B cell (primary cell): ENCODE results near the gene ATAT1.

Experiments used
- EZH2 ChIP-seq: IDR thresholded peaks from 2 replicates; pipeline ENCODE4 v1.6.1; 2012; ENCODE audit warnings: borderline replicate concordance, low read depth, mild to moderate bottlenecking, moderate library complexity, low read length; ENCODE audit not compliant: insufficient read depth, poor library complexity, severe bottlenecking
- TF ChIP-seq, protein P1 (sequence below): fragments of 200-600 bp; IDR thresholded peaks from one replicate; pipeline ENCODE4 v1.8.0; 2022; ENCODE audit warnings: antibody characterized with exemption, mild to moderate bottlenecking

GRCh38 chr6:30647242-30648116, 20.8 kb downstream of the ATAT1 start:
- TF ChIP-seq EZH2, result no peak
- TF ChIP-seq, protein P1, sequence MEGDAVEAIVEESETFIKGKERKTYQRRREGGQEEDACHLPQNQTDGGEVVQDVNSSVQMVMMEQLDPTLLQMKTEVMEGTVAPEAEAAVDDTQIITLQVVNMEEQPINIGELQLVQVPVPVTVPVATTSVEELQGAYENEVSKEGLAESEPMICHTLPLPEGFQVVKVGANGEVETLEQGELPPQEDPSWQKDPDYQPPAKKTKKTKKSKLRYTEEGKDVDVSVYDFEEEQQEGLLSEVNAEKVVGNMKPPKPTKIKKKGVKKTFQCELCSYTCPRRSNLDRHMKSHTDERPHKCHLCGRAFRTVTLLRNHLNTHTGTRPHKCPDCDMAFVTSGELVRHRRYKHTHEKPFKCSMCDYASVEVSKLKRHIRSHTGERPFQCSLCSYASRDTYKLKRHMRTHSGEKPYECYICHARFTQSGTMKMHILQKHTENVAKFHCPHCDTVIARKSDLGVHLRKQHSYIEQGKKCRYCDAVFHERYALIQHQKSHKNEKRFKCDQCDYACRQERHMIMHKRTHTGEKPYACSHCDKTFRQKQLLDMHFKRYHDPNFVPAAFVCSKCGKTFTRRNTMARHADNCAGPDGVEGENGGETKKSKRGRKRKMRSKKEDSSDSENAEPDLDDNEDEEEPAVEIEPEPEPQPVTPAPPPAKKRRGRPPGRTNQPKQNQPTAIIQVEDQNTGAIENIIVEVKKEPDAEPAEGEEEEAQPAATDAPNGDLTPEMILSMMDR, result no peak
